Measurements from ENCODE around the gene ZFP3.
"Not testable (repeated sequence)": the region's sequence is repeated elsewhere in the genome, so short reads cannot be mapped to it uniquely, and the experiment has no call there.

Gene ZFP3

GRCh38 chr17:5139458-5139732 lies 61.1 kb downstream of the ZFP3 start:
- no peak for DNase-seq

GRCh38 chr17:5142877-5143276 lies 64.6 kb downstream of the ZFP3 start:
- DNase-seq: not testable (repeated sequence)
